C4-2B (cell line): ENCODE data around the gene TCF12.

Experiments
- ZFX ChIP-seq: fragments of 450-650 bp; IDR thresholded peaks from 2 replicates; pipeline ENCODE4 v1.6.1; 2017
- TF ChIP-seq, protein P1 (sequence below): fragments of 450-650 bp; conservative IDR thresholded peaks from 2 replicates; pipeline ENCODE4 v1.5.1; 2017; ENCODE audit warnings: mild to moderate bottlenecking

DNA sequence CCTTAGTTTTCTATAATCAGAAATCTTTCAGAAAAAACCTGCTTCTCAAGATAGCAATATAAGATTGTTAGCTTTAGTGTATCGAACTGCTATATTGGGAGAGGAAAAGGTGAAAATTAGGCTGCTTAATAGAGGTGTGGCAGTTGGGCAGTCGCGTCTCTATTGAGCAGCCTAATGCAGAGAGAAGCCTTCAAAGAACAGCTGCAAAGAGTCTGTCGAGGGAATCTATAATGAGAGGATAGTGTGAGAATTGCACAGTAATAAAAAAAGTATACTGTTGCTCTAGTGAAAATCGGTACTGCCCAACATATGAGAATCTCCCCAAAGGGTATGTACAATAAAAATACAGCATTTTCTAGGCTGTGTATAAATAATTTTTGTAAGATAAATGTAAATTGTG lies 184.4 kb downstream of the TCF12 start:
- TF ChIP-seq, protein P1, sequence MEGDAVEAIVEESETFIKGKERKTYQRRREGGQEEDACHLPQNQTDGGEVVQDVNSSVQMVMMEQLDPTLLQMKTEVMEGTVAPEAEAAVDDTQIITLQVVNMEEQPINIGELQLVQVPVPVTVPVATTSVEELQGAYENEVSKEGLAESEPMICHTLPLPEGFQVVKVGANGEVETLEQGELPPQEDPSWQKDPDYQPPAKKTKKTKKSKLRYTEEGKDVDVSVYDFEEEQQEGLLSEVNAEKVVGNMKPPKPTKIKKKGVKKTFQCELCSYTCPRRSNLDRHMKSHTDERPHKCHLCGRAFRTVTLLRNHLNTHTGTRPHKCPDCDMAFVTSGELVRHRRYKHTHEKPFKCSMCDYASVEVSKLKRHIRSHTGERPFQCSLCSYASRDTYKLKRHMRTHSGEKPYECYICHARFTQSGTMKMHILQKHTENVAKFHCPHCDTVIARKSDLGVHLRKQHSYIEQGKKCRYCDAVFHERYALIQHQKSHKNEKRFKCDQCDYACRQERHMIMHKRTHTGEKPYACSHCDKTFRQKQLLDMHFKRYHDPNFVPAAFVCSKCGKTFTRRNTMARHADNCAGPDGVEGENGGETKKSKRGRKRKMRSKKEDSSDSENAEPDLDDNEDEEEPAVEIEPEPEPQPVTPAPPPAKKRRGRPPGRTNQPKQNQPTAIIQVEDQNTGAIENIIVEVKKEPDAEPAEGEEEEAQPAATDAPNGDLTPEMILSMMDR, result no peak
- TF ChIP-seq ZFX, result no peak
